Chondrocyte (in vitro differentiated cells): Measurements from ENCODE around the gene TKFC. TPM values are rescaled to one million over a fixed set of nuclear protein-coding genes. Genes with fewer than 3 reads are reported as not detected.

Source experiments
- DNase-seq: peaks from one replicate; pipeline ENCODE4 v3.0.0; 2021; ENCODE audit warnings: mixed read lengths, low spot score
- H3K27ac Mint-ChIP-seq: one replicate; pipeline ENCODE4 v1.8.0; 2021; ENCODE audit warnings: mild to moderate bottlenecking, moderate library complexity, mixed read lengths; ENCODE audit not compliant: unreplicated experiment
- H3K27me3 Mint-ChIP-seq: 2 replicates; pipeline ENCODE4 v1.8.0; 2021; ENCODE audit warnings: low read depth, mixed read lengths
- H3K36me3 Mint-ChIP-seq: 2 replicates; pipeline ENCODE4 v1.8.0; 2021; ENCODE audit warnings: low read depth, mixed read lengths
- H3K4me1 Mint-ChIP-seq: 2 replicates; pipeline ENCODE4 v1.8.0; 2021; ENCODE audit warnings: low read depth, mild to moderate bottlenecking, mixed read lengths
- H3K4me3 Mint-ChIP-seq: one replicate; pipeline ENCODE4 v1.8.0; 2021; ENCODE audit warnings: mild to moderate bottlenecking, moderate library complexity, mixed read lengths; ENCODE audit not compliant: unreplicated experiment
- H3K9me3 Mint-ChIP-seq: 2 replicates; pipeline ENCODE4 v1.8.0; 2021; ENCODE audit warnings: low read depth, mixed read lengths
- total RNA-seq: library from RNA; stranded (reverse); gene quantifications from 3 replicates; pipeline ENCODE4 v1.2.1, GENCODE V29; 2021
- TF ChIP-seq, protein P1 (sequence below): fragments of 200-600 bp; sonication (generic); IDR thresholded peaks from 2 replicates; pipeline ENCODE4 v1.5.0; 2021; ENCODE audit warnings: antibody characterized with exemption, mild to moderate bottlenecking, moderate library complexity

Gene TKFC
- total RNA-seq, 1 donor from 2014 or later: 32.2 TPM

DNA sequence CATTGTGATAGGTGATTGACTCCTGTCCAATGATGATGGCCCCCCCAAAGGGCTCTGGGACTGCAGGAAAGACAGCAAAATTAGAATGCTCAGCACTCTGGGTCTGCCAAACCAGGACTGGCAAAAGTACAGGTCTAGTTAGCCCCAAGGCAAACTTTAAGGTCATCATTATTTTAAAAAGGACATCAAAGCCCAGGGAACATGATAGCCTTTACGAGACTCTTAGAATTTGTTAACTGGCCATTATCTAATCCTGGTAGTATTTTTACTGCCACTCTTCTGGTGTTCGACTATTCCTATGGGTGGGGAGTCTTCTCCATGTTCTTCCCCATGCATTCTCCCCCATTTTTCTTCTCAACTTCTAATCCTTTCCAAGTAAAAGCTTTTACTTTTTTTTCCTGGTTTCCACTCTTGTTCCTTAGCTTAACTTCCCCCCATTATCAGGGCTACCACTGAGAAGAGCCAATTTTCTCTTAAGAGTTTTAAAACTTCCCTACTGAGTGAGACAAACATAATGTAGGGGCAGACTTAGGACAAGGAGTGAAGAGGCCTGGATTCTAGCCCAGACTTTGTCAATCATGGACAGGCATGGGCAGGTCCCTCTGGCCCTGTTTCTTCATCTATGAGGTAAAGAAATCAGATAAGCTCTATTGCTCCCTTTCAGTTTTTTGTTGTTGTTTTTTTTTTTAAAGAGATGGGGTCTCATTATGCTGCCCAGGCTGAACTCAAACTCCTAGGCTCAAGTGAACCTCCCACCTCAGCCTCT is 7.2 kb upstream of the TKFC start:
- TF ChIP-seq, protein P1, sequence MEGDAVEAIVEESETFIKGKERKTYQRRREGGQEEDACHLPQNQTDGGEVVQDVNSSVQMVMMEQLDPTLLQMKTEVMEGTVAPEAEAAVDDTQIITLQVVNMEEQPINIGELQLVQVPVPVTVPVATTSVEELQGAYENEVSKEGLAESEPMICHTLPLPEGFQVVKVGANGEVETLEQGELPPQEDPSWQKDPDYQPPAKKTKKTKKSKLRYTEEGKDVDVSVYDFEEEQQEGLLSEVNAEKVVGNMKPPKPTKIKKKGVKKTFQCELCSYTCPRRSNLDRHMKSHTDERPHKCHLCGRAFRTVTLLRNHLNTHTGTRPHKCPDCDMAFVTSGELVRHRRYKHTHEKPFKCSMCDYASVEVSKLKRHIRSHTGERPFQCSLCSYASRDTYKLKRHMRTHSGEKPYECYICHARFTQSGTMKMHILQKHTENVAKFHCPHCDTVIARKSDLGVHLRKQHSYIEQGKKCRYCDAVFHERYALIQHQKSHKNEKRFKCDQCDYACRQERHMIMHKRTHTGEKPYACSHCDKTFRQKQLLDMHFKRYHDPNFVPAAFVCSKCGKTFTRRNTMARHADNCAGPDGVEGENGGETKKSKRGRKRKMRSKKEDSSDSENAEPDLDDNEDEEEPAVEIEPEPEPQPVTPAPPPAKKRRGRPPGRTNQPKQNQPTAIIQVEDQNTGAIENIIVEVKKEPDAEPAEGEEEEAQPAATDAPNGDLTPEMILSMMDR: no peak
- Mint-ChIP-seq H3K9me3 (no peaks in the 10 kb centered on the region), H3K27me3 (no peaks in the 10 kb centered on the region), H3K27ac (peak overlapping the region; percentile 70), H3K4me3 (no peak overlapping the region), H3K4me1 (peaks cover 42% of the 10 kb centered on the region), H3K36me3 (peaks cover 48% of the 10 kb centered on the region)
- DNase-seq: no peak

GRCh38 chr11:61327669-61328071 is 5.4 kb upstream of the TKFC start:
- TF ChIP-seq, protein P1: no peak
- peaks cover 39% of the 10 kb centered on the region for H3K36me3 Mint-ChIP-seq
- H3K27me3 Mint-ChIP-seq: no peaks in the 10 kb centered on the region
- H3K9me3 Mint-ChIP-seq: no peaks in the 10 kb centered on the region
- H3K4me3 Mint-ChIP-seq: no peak overlapping the region
- peak overlapping the region; percentile 60 for H3K27ac Mint-ChIP-seq
- DNase-seq: no peak
- H3K4me1 Mint-ChIP-seq: peaks cover 58% of the 10 kb centered on the region

DNA sequence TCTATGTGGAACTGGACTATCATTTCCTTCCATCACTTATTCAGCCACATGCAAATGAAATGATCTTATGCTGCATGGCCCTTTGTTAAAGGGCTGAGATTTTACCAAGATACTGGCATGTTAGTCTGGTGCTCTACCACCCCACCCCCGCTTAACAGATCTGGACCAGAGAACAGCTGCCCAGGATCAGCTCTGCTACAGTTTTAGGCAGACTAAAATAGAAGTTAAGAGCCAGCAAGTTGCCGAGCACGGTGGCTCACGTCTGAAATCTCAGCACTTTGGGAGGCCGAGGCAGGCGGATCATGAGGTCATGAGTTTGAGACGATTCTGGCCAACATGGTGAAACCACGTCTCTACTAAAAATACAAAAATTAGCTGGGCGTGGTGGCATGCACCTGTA is 4.7 kb upstream of the TKFC start:
- no peaks in the 10 kb centered on the region for H3K27me3 Mint-ChIP-seq
- no peak for DNase-seq
- H3K27ac Mint-ChIP-seq: peak overlapping the region; percentile 60
- no peaks in the 10 kb centered on the region for H3K9me3 Mint-ChIP-seq
- peaks cover 35% of the 10 kb centered on the region for H3K36me3 Mint-ChIP-seq
- H3K4me3 Mint-ChIP-seq: no peak overlapping the region
- H3K4me1 Mint-ChIP-seq: peaks cover 60% of the 10 kb centered on the region
- TF ChIP-seq, protein P1: no peak

DNA sequence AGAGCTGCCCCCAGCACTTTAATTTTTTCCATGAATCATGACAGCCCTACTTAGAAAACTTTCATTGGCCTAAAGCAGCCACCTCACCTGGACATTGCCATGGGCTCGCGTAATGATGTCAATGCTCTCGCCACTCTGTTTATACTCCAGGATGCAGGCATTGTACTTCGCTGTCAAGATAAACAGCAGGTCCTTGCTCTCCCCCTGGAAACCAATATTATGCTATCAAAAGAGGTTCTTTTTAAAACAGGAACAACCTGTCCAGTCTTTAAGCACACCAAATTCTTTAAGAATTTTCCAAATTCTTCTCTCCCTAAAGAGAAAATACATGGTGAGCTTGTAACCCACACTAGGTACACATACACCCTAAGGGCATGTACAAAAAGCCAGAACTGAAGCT is 3.2 kb upstream of the TKFC start:
- Mint-ChIP-seq H3K4me1 (peaks cover 68% of the 10 kb centered on the region), H3K27ac (peak overlapping the region; percentile 90), H3K36me3 (peaks cover 26% of the 10 kb centered on the region), H3K9me3 (no peaks in the 10 kb centered on the region), H3K27me3 (no peaks in the 10 kb centered on the region), H3K4me3 (no peak overlapping the region)
- DNase-seq: no peak
- TF ChIP-seq, protein P1: no peak

GRCh38 chr11:61331651-61332050 is 1.4 kb upstream of the TKFC start:
- peaks cover 15% of the 10 kb centered on the region for H3K36me3 Mint-ChIP-seq
- H3K27ac Mint-ChIP-seq: peak overlapping the region; percentile 90
- no peak for DNase-seq
- TF ChIP-seq, protein P1: no peak
- H3K4me1 Mint-ChIP-seq: peaks cover 58% of the 10 kb centered on the region
- peak overlapping the region; percentile 95 for H3K4me3 Mint-ChIP-seq
- H3K27me3 Mint-ChIP-seq: no peaks in the 10 kb centered on the region
- no peaks in the 10 kb centered on the region for H3K9me3 Mint-ChIP-seq
